ENCODE results near the gene C19orf25. TPM values are rescaled to one million over a fixed set of nuclear protein-coding genes. Genes with fewer than 3 reads are reported as not detected.
A peak's percentile ranks its signal among the peaks of the same experiment; 100 is the strongest.

The C19orf25 gene
- total and polyA plus RNA-seq, 10 of the 15 experiments (the other 5 are each of a cell fraction or from before 2014, with no cell fraction given), result 1.2 to 67.0 (median 25.6) TPM

DNA sequence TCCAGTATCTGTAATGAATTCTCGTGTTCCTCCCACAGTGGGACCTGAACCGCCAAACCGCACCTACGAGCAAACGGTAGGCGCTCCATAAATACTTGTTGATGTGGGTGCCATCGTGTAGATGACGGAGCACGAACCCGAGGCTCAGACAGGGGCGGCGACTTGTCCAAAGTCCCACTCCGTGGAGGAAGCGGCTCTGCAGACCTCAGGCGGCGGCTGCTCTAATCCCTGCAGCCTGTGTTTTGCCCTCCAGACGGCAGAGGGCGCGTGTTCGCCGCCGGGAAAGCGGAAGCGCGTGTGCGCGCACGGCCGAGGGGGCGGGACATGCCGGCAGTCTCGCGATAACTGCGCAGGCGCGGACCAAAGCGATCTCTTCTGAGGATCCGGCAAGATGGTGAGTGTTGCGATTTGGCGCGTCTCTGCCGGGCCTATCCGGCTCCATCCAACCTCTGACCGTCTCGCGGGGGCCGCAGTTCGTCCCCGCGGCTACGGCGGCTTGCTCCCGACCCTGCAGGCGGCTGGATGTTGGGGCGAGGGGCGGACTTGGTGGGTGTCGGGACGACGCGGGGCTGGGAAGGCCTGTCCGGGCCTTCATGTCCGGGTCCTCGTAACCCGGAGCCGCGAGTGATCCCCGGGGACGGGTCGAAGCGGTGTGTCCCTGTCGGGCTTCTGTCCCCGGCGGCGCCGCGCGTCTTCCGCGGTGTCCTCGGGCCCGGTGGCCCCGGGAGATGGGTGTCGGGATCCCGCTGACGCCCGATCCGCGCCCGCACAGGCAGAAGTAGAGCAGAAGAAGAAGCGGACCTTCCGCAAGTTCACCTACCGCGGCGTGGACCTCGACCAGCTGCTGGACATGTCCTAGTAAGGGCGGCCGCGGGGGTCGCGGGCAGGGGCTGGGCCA is 40.7 kb downstream of the C19orf25 start, which contains the start of gene RPS15 (continued):
- TF ChIP-seq EED (IDR thresholded peaks at IDR 0.05; ENCODE audit: low read depth), result no peak
- TF ChIP-seq CHD1 (IDR thresholded peaks at IDR 0.05; ENCODE audit: low read depth, low read length), result no peak
- no peak for TF ChIP-seq ZNF217 (IDR thresholded peaks at IDR 0.05)
- peak; percentile 88 for TF ChIP-seq GABPA (IDR thresholded peaks at IDR 0.05; ENCODE audit: low read depth)
- TF ChIP-seq CBX5 (IDR thresholded peaks at IDR 0.05; ENCODE audit: low read depth), result 0 out of 2 replicates have a peak, but pooled peaks have one; percentile 68
- peak; percentile 90 for TF ChIP-seq ZNF207 (IDR thresholded peaks at IDR 0.05; ENCODE audit: borderline replicate concordance)
- peak; percentile 37 for TF ChIP-seq SMC3 (IDR thresholded peaks at IDR 0.05; ENCODE audit: borderline replicate concordance, low read length)
- peak; percentile 93 for TF ChIP-seq POU2F2 (IDR thresholded peaks at IDR 0.05; ENCODE audit: borderline replicate concordance, low read depth, low read length)
- TF ChIP-seq POLR2AphosphoS5 (IDR thresholded peaks at IDR 0.05; ENCODE audit: low read length), result peak; percentile 100
- TF ChIP-seq SIX5 (IDR thresholded peaks at IDR 0.05; ENCODE audit: low read depth, low read length, severe bottlenecking), result peak; percentile 24
- no peak for TF ChIP-seq EZH2 (IDR thresholded peaks at IDR 0.05; ENCODE audit: borderline replicate concordance, control insufficient read depth, low read depth, low read length)
- peak; percentile 78 to 81; a peak in 3 of 4 replicates for TF ChIP-seq BHLHE40 (IDR thresholded peaks at IDR 0.05; ENCODE audit: borderline replicate concordance in 1 of 2, low read depth in 2 of 2, low read length in 1 of 2)
- TF ChIP-seq NRF1 (conservative IDR thresholded peaks at IDR 0.05; ENCODE audit: low read depth, low read length), result 0 out of 2 replicates have a peak, but pooled peaks have one; percentile 39
- TF ChIP-seq SREBF1 (IDR thresholded peaks at IDR 0.05; ENCODE audit: low read length), result no peak
- no peak for TF ChIP-seq ZNF592 (IDR thresholded peaks at IDR 0.05)
- peak; percentile 62; the same call in 1 of the 2 replicates for TF ChIP-seq PAX5 (IDR thresholded peaks at IDR 0.05; ENCODE audit: borderline replicate concordance, low read depth, low read length)
- TF ChIP-seq MYB (IDR thresholded peaks at IDR 0.05; ENCODE audit: borderline replicate concordance, low read depth, low read length), result no peak
- TF ChIP-seq PRDM15 (CRISPR knock-in tag; IDR thresholded peaks at IDR 0.05), result no peak
- TF ChIP-seq, protein P1, sequence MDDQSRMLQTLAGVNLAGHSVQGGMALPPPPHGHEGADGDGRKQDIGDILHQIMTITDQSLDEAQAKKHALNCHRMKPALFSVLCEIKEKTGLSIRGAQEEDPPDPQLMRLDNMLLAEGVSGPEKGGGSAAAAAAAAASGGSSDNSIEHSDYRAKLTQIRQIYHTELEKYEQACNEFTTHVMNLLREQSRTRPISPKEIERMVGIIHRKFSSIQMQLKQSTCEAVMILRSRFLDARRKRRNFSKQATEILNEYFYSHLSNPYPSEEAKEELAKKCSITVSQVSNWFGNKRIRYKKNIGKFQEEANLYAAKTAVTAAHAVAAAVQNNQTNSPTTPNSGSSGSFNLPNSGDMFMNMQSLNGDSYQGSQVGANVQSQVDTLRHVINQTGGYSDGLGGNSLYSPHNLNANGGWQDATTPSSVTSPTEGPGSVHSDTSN (IDR thresholded peaks at IDR 0.05; ENCODE audit: insufficient replicate concordance, low read depth, low read length), result no peak
- peak; percentile 94 for TF ChIP-seq NBN (IDR thresholded peaks at IDR 0.05)

Measured in GM12878 (cell line).